Left renal pelvis (tissue), 4 donors: ENCODE data around the gene SNRNP70. TPM values are rescaled to one million over a fixed set of nuclear protein-coding genes. Genes with fewer than 3 reads are reported as not detected.
"Not testable (repeated sequence)": the region's sequence is repeated elsewhere in the genome, so short reads cannot be mapped to it uniquely, and the experiment has no call there.

ENCODE experiments used
- DNase-seq, 4 donors: peaks; one replicate each; pipeline ENCODE4 v3.0.0-alpha.2; 2013; ENCODE audit warnings: low read depth in 4 of 4, low spot score in 3 of 4
- polyA plus RNA-seq, 4 donors: library from polyadenylated mRNA; unstranded; fragments of 120-200 nt; gene quantifications; one replicate each; pipeline ENCODE4 v1.2.1, GENCODE V29; 2013; ENCODE audit not compliant: insufficient read length in 4 of 4

SNRNP70 gene
- 100 to 1,000 TPM; 254 to 427 (median 319) TPM for polyA plus RNA-seq

DNA sequence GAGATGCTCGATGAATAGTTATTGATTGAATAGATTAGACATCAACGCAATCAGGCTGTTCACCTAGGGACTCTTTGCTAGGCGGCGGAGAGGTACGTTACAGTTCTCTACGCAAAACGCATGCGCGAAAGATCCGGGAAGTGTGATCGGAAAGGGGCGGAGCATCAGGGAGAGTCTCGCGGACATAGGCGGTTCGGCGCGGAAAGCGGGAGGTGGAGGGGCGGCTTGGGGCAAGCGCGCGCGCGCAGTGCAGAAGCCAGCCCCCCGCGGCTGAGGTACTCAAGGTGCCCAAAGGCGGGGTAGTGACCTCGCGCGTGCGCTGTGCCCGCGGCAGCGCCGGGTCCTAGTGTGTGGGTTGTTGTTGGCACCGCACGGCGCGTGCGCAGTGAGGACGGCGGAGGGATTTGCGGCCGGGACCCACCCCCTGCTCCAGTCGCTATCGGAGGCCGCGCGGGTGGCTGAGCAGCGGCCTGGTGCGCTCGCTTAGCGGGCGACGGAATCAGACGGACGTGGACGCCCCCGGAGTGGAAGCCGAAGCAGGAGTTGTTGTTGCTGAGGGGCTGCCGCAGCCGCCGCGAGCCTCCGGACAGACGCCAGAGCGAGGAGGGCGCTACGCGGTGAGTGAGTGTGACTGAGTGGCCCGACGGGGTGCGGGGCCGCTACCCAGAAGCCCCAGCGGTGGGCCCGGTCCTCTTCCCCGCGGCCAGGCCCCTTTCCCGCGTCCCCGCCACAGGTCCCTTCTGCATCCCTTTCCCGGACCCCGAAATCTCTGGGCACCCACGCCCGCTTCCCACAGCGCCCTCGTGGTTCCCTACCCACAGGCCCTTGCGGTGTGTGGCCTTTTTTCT, at the start of gene SNRNP70:
TSS of gene SNRNP70 (plus strand) at position 432 of the 848 bp plus-strand sequence. CDS start 964 bp downstream, outside the sequence.
- peak; percentile 97 to 100 (median 98) for DNase-seq

- DNase-seq: not testable (repeated sequence)
Observed at GRCh38 chr19:49036815-49037214, 48.4 kb upstream of the SNRNP70 start, which contains the start of gene CGB1. Gene CGB1 (minus strand): TSS chr19:49036895. CDS start chr19:49036711, 184 bp downstream.

GRCh38 chr19:49038111-49038510, 47.1 kb upstream of the SNRNP70 start:
- DNase-seq: not testable (repeated sequence)

- not testable (repeated sequence) for DNase-seq
Observed at GRCh38 chr19:49038557-49039276, 46.5 kb upstream of the SNRNP70 start.

DNA sequence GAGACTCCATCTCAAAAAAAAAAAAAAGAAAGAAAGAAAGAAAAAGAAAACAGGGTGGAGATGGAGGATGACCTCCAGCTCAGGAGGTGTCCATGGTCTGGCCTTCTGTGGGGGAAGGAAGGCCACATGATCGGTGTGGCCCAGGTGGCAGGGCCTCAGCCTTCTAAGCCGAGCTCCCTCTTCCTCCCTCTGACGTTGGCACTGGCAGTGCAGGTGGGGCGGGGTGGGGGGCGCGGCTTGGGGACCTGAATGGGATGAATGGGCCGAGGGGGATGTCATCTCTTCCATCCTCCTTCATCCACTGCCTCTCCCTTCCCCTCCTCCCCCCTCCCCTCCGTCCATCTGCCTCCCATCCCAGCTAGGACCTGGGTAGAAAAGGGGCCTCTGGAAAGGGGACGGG, 45.5 kb upstream of the SNRNP70 start:
- not testable (repeated sequence) for DNase-seq

DNA sequence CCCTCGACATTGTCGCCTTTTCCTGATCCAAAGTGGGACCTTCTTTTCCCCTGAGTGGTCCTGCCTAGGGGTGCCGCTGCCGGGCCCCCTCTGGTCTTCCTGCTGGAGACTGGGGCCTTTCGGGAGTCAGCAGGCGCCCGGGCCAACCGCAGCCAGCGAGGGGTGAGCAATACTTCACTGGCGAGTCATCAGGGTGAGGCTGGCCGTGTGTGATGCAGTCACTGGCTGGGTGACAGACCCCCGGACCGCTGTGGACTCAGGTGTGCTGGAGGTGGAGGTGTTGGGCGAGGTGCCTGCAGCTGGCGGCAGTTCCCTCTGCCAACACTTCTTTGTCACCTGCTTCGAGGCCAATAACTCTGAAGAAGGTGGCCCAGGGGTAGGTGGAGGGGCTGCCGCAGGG, 43.1 kb upstream of the SNRNP70 start:
- no peak for DNase-seq

DNA sequence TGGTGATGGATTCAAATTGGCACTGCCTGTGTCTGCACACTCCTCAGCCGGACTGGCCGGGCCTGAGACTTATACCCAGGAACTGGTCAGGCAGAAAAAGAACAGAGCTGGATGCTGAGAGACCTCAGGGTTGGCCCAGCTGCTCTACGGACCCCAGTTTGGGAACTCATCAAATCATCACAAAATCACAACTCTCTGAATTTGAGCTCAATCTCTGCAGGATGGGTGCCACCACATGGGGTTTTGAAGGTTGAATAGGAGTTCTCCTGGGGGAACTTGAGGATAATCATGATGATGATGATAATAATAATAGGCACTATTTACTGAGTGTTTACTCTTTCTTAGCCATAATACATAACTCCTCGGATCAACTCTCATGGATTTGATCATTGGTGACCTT, 42.6 kb upstream of the SNRNP70 start:
- DNase-seq: not testable (repeated sequence)

DNA sequence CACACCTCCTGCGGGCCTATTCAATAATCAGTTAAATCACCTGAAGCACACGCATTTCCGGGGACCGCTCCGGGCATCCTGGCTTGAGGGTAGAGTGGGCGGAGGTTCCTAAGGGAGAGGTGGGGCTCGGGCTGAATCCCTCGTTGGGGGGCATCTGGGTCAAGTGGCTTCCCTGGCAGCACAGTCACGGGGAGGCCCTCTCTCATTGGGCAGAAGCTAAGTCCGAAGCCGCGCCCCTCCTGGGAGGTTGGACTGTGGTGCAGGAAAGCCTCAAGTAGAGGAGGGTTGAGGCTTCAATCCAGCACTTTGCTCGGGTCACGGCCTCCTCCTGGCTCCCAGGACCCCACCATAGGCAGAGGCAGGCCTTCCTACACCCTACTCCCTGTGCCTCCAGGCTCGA, 41.7 kb upstream of the SNRNP70 start, which contains the start of gene CGB5:
TSS of gene CGB5 (plus strand) at position 301 of the 400 bp plus-strand sequence. CDS start 362 bp downstream, outside the sequence.
- not testable (repeated sequence) for DNase-seq

GRCh38 chr19:49049011-49049410, 36.2 kb upstream of the SNRNP70 start, which contains the start of gene CGB8:
Gene CGB8 (minus strand): TSS chr19:49049111. CDS start chr19:49048739, 372 bp downstream.
- not testable (repeated sequence) for DNase-seq

DNA sequence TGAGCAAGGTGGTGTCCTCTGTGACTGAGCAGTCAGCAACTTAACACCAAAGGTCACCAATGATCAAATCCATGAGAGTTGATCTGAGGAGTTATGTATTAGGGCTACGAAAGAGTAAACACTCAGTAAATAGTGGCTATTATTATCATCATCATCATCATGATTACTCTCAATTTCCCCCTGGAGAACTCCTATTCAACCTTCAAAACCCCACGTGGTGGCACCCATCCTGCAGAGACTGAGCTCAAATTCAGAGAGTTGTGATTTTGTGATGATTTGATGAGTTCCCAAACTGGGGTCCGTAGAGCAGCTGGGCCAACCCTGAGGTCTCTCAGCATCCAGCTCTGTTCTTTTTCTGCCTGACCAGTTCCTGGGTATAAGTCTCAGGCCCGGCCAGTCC, 35.4 kb upstream of the SNRNP70 start:
- not testable (repeated sequence) for DNase-seq

DNA sequence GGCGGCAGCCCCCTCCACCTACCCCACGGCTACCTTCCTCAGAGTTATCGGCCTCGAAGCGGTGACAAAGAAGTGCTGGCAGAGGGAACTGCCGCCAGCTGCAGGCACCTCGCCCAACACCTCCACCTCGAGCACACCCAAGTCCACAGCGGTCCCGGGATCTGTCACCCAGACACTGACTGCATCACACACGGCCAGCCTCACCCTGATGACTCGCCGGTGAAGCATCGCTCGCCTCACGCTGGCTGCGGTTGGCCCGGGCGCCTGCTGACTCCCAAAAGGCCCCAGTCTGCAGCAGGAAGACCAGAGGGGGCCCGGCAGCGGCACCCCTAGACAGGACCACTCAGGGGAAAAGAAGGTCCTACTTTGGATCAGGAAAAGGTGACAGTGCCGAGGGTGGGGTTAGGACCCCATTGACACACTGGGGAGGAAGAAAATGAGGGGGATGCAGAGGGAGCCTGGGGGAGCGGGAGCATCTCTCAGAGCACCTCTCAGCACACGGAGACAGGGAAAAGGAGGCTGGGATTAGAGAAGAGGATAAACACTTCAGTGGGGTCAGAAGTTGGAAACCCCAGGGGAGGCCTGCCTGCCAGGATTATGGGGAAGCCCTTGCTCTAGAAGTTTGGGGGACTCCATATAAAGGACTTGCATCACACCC, 34.7 kb upstream of the SNRNP70 start:
- DNase-seq: not testable (repeated sequence)

GRCh38 chr19:49056101-49056901, 28.9 kb upstream of the SNRNP70 start:
- DNase-seq: no peak

- not testable (repeated sequence) for DNase-seq
Observed at GRCh38 chr19:49056902-49057596, 28.2 kb upstream of the SNRNP70 start.

GRCh38 chr19:49057636-49058234, 27.5 kb upstream of the SNRNP70 start, which contains the start of gene CGB7:
Gene CGB7 (minus strand): TSS chr19:49057749. CDS start chr19:49055375, 2,374 bp downstream.
- no peak for DNase-seq

GRCh38 chr19:49058562-49058961, 26.7 kb upstream of the SNRNP70 start:
- DNase-seq: no peak

DNA sequence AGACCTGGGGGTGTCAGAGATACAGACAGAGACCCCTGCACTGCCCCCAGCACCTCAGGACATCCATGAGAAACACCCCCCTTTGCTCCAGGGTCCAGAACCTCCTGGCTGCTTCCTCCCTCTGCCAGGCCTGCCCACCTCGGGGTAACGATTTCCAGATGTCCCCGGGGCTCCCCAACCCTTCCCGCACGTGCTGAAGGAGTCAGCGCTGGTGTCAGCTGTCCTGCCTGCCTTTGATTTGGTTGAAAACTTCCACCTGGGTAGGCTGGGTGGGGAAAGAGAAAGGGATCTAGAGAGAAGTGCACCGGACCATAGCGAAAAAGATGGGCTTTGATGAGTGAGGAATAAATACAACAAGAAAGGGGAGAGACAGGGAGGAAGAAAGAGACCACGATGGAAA, 26.2 kb upstream of the SNRNP70 start:
- no peak for DNase-seq

DNA sequence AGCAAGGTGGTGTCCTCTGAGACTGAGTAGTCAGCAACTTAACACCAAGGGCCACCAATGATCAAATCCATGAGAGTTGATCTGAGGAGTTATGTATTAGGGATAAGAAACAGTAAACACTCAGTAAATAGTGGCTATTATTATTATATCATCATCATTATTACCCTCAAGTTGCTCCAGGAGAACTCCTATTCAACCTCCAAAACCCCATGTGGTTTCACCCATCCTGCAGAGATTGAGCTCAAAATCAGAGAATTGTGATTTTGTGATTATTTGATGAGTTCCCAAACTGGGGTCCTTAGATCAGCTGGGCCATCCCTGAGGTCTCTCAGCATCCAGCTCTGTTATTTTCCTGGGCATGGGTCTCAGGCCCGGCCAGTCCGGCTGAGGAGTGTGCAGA, 24.3 kb upstream of the SNRNP70 start:
- no peak for DNase-seq

DNA sequence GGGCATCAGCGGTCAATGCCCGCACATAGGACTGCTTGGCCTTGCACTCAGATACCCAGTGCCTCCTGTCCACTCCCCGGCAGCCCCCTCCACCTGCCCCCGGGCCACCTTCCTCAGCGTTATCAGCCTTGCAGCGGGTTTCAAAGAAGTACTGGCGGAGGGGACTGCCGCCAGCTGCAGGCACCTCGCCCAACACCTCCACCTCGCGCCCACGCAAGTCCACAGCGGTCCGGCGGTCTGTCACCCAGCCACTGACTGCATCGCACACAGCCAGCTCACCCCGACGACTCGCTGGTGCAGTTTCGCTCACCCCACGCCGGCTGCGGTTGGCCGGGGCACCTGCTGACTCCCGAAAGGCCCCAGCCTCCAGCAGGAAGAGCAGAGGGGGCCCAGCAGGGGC, 23.8 kb upstream of the SNRNP70 start:
- DNase-seq: no peak
